ENCODE data around the gene MLF2. TPM values are rescaled to one million over a fixed set of nuclear protein-coding genes. Genes with fewer than 3 reads are reported as not detected.

The MLF2 gene
- total and polyA plus RNA-seq, 2 of the 13 experiments (the other 11 are each of a cell fraction or from before 2014, with no cell fraction given): 88.1 to 167 TPM

DNA sequence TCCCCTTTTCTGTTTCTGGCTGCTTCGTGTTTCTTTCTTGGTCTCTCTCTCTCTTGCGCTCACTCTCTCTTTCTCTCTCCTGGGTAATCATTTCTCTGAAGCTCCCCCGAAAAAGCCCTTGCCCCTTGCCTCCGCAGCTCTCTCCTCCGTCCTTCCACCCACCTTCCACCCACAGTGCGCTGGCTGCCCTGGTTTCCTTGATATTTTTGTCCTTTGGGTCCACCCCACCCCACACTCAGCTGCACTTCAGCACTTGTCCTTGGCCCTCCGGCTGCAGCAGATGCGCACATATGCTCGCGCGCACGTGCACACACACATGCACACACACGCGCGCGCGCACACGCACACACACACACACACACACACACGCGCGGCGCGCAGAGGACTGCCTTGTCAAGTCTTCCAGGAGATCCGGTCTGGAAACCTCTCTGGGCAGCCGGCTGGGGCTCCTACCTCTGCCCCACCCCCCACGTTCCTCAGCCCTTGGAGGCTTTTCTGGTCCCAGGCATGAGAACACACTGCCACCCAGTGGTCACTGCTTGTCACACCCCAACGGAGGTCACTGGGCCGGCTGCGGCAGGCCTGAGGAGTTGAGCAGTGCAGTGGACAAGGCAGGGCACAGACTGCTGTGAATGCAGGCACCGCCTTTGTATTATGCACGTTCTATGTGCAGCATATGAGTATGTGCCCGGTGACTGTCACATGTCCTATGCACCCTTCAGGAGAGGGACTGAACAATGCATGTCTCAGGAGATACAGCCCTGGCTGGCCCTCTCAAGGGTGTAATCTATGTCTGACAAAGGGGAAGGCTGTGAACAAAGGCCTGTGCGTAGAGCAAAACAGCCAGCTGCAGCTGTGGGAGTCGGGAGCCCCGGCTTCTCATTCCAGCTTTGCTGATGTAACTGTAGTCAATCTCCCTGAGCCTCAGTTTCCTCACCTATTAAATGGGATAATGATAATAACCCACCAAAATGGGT lies 25.9 kb upstream of the MLF2 start (continued):
- TF ChIP-seq ATF2 (CRISPR knock-in tag; IDR thresholded peaks at IDR 0.05) (peak; percentile 56; the same call in 1 of the 2 replicates), ZBTB46 (CRISPR knock-in tag; IDR thresholded peaks at IDR 0.05; ENCODE audit: borderline replicate concordance) (no peak), TARDBP (CRISPR knock-in tag; IDR thresholded peaks at IDR 0.05) (peak; percentile 93; the same call in 1 of the 2 replicates), ZNF431 (CRISPR knock-in tag; IDR thresholded peaks at IDR 0.05; ENCODE audit: borderline replicate concordance, low read depth) (peak; percentile 83), ZNF614 (CRISPR knock-in tag; IDR thresholded peaks at IDR 0.05; ENCODE audit: borderline replicate concordance) (peak; percentile 82; the same call in 1 of the 2 replicates), ZNF710 (CRISPR knock-in tag; IDR thresholded peaks at IDR 0.05; ENCODE audit: borderline replicate concordance) (peak; percentile 74; the same call in 1 of the 2 replicates), NONO (IDR thresholded peaks at IDR 0.05) (no peak), NONO (CRISPR knock-in tag; conservative IDR thresholded peaks at IDR 0.05) (peak; percentile 89), ZFP36 (IDR thresholded peaks at IDR 0.05; ENCODE audit: borderline replicate concordance, low read depth, low read length, partially characterized antibody) (no peak), ZNF607 (CRISPR knock-in tag; IDR thresholded peaks at IDR 0.05; ENCODE audit: borderline replicate concordance) (peak; percentile 86), ZNF329 (CRISPR knock-in tag; IDR thresholded peaks at IDR 0.05; ENCODE audit: low read depth) (0 out of 2 replicates have a peak, but pooled peaks have one; percentile 55), CC2D1A (CRISPR knock-in tag; IDR thresholded peaks at IDR 0.05) (0 out of 2 replicates have a peak, but pooled peaks have one; percentile 69), STAT6 (CRISPR knock-in tag; IDR thresholded peaks at IDR 0.05; ENCODE audit: borderline replicate concordance) (peak; percentile 84; the same call in 1 of the 2 replicates), YEATS2 (CRISPR knock-in tag; IDR thresholded peaks at IDR 0.05; ENCODE audit: borderline replicate concordance) (peak; percentile 76; the same call in 1 of the 2 replicates), HNRNPLL (IDR thresholded peaks at IDR 0.05; ENCODE audit: low read depth, low read length, poor library complexity, severe bottlenecking) (peak; percentile 65), KLF13 (CRISPR knock-in tag; IDR thresholded peaks at IDR 0.05) (no peak), ZNF205 (CRISPR knock-in tag; IDR thresholded peaks at IDR 0.05) (peak; percentile 64; the same call in 1 of the 2 replicates)
- TF ChIP-seq, protein P1, sequence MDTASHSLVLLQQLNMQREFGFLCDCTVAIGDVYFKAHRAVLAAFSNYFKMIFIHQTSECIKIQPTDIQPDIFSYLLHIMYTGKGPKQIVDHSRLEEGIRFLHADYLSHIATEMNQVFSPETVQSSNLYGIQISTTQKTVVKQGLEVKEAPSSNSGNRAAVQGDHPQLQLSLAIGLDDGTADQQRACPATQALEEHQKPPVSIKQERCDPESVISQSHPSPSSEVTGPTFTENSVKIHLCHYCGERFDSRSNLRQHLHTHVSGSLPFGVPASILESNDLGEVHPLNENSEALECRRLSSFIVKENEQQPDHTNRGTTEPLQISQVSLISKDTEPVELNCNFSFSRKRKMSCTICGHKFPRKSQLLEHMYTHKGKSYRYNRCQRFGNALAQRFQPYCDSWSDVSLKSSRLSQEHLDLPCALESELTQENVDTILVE (CRISPR knock-in tag; IDR thresholded peaks at IDR 0.05): peak; percentile 55; the same call in 1 of the 2 replicates
